Osteocyte (in vitro differentiated cells): Measurements from ENCODE around the gene CHAD. TPM values are rescaled to one million over a fixed set of nuclear protein-coding genes. Genes with fewer than 3 reads are reported as not detected.
A peak's percentile ranks its signal among the peaks of the same experiment; 100 is the strongest.

Source experiments
- DNase-seq: peaks from one replicate; pipeline ENCODE4 v3.0.0; 2021; ENCODE audit warnings: mixed read lengths; ENCODE audit not compliant: unreplicated experiment; ENCODE audit errors: extremely low spot score
- H3K27ac Mint-ChIP-seq: one replicate; pipeline ENCODE4 v1.8.0; 2021; ENCODE audit warnings: mild to moderate bottlenecking, mixed read lengths; ENCODE audit not compliant: unreplicated experiment
- H3K27me3 Mint-ChIP-seq: one replicate; pipeline ENCODE4 v1.8.0; 2021; ENCODE audit warnings: mixed read lengths; ENCODE audit not compliant: unreplicated experiment
- H3K36me3 Mint-ChIP-seq: one replicate; pipeline ENCODE4 v1.8.0; 2021; ENCODE audit warnings: mixed read lengths; ENCODE audit not compliant: unreplicated experiment
- H3K4me1 Mint-ChIP-seq: one replicate; pipeline ENCODE4 v1.8.0; 2021; ENCODE audit warnings: mixed read lengths; ENCODE audit not compliant: unreplicated experiment
- H3K4me3 Mint-ChIP-seq: one replicate; pipeline ENCODE4 v1.8.0; 2021; ENCODE audit warnings: mild to moderate bottlenecking, moderate library complexity, mixed read lengths; ENCODE audit not compliant: unreplicated experiment
- H3K9me3 Mint-ChIP-seq: one replicate; pipeline ENCODE4 v1.8.0; 2021; ENCODE audit warnings: mixed read lengths; ENCODE audit not compliant: unreplicated experiment
- total RNA-seq: library from RNA; stranded (reverse); gene quantifications from 2 replicates; pipeline ENCODE4 v1.2.1, GENCODE V29; 2021
- TF ChIP-seq, protein P1 (sequence below): fragments of 200-600 bp; sonication (generic); IDR thresholded peaks from 2 replicates; pipeline ENCODE4 v1.5.0; 2021; ENCODE audit warnings: antibody characterized with exemption, mild to moderate bottlenecking, moderate library complexity

Gene CHAD
- total RNA-seq, 1 donor from 2014 or later: not detected

DNA sequence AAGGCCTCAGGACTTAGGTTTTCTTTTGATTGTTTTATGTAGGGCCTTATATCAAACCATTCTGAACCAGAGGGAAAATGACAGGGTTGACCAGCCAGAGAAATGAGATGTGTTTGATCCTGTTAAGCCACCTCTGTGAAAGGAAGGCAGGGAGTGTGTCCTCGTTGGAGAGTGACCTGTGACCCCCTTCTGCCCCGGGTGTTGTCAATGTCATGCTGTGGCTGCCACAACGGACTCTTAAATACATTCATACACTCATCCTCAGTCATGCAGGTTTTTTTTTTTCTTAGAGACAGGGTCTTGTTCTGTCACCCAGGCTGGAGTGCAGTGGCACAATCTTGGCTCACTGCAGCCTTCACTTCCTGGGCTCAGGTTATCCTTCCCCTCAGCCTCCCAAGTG lies 45.7 kb upstream of the CHAD start:
- no peak for DNase-seq
- H3K4me3 Mint-ChIP-seq: no peak overlapping the region
- peaks cover 54% of the 10 kb centered on the region for H3K4me1 Mint-ChIP-seq
- no peaks in the 10 kb centered on the region for H3K36me3 Mint-ChIP-seq
- TF ChIP-seq, protein P1, sequence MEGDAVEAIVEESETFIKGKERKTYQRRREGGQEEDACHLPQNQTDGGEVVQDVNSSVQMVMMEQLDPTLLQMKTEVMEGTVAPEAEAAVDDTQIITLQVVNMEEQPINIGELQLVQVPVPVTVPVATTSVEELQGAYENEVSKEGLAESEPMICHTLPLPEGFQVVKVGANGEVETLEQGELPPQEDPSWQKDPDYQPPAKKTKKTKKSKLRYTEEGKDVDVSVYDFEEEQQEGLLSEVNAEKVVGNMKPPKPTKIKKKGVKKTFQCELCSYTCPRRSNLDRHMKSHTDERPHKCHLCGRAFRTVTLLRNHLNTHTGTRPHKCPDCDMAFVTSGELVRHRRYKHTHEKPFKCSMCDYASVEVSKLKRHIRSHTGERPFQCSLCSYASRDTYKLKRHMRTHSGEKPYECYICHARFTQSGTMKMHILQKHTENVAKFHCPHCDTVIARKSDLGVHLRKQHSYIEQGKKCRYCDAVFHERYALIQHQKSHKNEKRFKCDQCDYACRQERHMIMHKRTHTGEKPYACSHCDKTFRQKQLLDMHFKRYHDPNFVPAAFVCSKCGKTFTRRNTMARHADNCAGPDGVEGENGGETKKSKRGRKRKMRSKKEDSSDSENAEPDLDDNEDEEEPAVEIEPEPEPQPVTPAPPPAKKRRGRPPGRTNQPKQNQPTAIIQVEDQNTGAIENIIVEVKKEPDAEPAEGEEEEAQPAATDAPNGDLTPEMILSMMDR: no peak
- peak overlapping the region; percentile 66 for H3K27ac Mint-ChIP-seq
- peaks cover 3% of the 10 kb centered on the region for H3K27me3 Mint-ChIP-seq
- H3K9me3 Mint-ChIP-seq: no peaks in the 10 kb centered on the region

DNA sequence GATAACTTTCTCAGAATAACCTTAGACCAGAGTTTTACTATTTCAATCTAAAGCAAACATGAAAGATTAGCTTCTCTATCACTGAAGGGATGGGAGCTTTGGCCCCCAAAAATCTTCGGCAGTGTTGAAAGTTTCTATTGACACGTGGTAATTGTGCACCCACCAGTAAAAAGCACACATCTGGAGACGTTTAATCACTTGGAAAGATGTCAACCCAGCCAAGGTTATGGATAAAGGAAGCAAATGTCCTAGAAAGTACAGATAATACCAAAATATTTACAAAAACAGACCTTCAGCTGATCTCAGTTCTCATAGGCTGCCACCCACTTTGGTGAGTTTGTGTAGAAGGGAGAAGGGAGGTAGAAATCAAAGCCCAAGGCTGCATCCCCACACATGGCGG lies 44.8 kb upstream of the CHAD start:
- Mint-ChIP-seq H3K36me3 (no peaks in the 10 kb centered on the region), H3K27me3 (peaks cover 3% of the 10 kb centered on the region), H3K4me1 (peaks cover 54% of the 10 kb centered on the region), H3K9me3 (no peaks in the 10 kb centered on the region), H3K27ac (no peak overlapping the region), H3K4me3 (no peak overlapping the region)
- no peak for DNase-seq
- TF ChIP-seq, protein P1: no peak

DNA sequence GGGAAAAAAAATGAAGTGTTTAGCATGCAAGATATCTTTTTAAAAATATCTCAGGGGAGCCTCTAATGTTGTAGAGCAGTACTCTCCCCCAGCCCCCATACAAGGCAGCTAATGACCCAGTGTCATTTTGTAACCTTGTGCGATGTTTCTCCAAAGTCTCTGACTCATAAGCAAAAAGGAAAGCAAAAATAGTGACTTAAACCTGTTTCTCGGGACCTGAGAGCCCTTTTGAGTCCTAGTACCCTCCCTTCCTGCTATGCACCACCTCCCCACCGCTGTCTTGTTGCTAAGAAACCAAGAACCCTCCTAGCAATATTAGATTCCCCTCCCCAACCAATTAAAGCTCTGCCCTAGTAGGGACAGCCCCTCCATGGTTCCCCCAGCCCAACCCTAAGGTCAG lies 42.4 kb upstream of the CHAD start:
- DNase-seq: no peak
- no peak overlapping the region for H3K27ac Mint-ChIP-seq
- H3K9me3 Mint-ChIP-seq: no peaks in the 10 kb centered on the region
- H3K36me3 Mint-ChIP-seq: no peaks in the 10 kb centered on the region
- TF ChIP-seq, protein P1: no peak
- H3K4me3 Mint-ChIP-seq: no peak overlapping the region
- H3K4me1 Mint-ChIP-seq: peaks cover 46% of the 10 kb centered on the region
- peaks cover 3% of the 10 kb centered on the region for H3K27me3 Mint-ChIP-seq

DNA sequence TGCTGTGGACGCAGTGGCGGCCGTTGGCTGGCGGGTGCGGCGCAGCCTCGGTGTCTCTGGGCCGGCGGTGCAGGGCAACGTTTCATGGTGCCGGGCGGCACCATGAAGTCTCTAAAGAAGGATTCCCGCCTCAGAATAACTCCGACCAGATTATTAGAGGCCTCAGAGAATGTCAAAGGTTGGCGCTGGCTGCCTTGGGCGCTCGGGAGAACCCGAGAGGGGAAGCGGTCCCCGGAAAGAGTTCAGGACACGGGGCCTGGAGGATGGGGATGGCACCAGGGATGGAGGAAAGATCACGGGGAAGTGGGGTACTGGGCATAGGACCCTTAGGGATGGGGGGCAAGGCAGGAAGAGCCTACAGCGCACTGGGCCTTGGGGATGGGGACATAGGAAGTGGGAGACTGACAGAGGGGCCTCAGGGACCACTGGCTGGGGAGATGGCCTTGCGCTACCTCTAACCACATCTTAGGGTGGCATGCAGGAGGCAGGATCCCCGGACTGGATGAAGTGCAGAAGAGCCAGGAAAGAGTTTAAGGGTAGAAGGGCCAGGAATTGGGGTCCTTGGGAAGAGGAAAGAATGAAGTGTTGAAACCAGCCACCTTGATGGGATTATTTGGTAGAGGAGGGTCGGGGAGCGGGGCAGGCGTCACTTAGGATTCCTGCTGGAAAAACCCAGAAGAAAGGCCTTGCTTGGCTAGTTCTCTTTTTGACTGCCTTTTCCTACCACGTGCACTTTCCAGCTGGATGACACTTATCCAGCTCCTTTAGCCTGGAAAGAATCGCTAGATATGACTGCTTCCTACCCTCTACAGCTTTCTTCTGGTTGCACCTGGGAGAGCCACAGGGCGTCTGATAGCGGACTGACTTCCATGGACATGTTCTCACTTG lies 40.1 kb upstream of the CHAD start:
- H3K9me3 Mint-ChIP-seq: no peaks in the 10 kb centered on the region
- TF ChIP-seq, protein P1: no peak
- peak overlapping the region; percentile 62 for H3K4me3 Mint-ChIP-seq
- DNase-seq: no peak
- peaks cover 28% of the 10 kb centered on the region for H3K4me1 Mint-ChIP-seq
- no peaks in the 10 kb centered on the region for H3K36me3 Mint-ChIP-seq
- peaks cover 3% of the 10 kb centered on the region for H3K27me3 Mint-ChIP-seq
- peak overlapping the region; percentile 44 for H3K27ac Mint-ChIP-seq

DNA sequence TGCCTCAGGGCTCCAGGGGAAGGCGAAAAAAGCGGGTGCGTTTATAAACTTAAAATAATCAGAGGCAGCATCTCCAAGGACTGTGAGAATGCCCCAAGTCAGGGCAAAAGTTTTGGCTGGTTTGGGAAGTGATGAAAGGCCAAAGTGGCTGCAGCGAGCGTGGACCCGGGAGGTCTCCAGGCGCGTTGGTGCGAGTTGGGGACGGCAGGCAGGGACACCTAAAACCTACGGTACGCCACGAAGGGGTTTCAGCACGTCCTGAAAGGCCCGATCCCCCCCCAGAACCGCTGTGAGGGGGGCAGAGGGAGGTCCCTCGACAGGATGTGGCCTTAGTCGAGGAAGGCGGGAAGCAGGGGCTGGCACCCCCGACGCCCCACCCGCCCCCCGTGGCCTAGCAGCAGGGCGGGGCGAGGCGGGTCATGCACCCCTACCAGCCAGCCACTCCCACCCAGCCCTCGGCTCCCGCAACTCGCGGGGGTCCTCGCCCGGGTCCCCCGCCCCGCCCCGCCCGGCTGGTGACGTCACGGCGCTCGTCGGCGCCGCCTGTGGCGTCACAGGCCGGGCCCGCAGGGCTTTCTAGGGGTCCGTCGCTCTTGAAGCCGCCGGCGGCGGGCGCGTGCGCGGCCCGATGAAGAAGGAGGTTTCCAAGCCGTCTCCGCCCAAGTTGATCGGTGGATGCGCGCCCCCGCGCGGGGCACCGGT lies 39.3 kb upstream of the CHAD start, which contains the start of gene MYCBPAP:
TSS of gene MYCBPAP (plus strand) at position 569 of the 702 bp plus-strand sequence. CDS start 236 bp downstream, outside the sequence.
- Mint-ChIP-seq H3K27ac (peak within 1 kb of the TSS; percentile 73), H3K27me3 (peaks cover 5% of the 10 kb centered on the region)

More for the DNA sequence above, 39.3 kb upstream of the CHAD start, which contains the start of gene MYCBPAP:
- Mint-ChIP-seq H3K36me3 (no peaks in the 10 kb centered on the region), H3K4me3 (peak within 1 kb of the TSS; percentile 66), H3K9me3 (no peaks in the 10 kb centered on the region), H3K4me1 (peaks cover 28% of the 10 kb centered on the region)
- TF ChIP-seq, protein P1: peak; percentile 13
- DNase-seq: peak; percentile 87
